Spleen (tissue), 7 donors: ENCODE data around the gene COX7B2.

Experiments used
- POLR2A ChIP-seq, 3 donors: fragments of 450-650 bp; IDR thresholded peaks; one replicate each; pipeline ENCODE4 v1.5.1; 2017; ENCODE audit warnings: antibody characterized with exemption in 3 of 3, mild to moderate bottlenecking in 1 of 3
- TF ChIP-seq, protein P1 (sequence below), 11 experiments: fragments of 200-600 bp in 7 of 11; fragments of 450-650 bp in 4 of 11; sonication (generic) in 4 of 11; IDR thresholded peaks in 8 of 11; conservative IDR thresholded peaks in 3 of 11; 1 replicate in 7 of 11; 2 replicates in 4 of 11; pipeline versions ENCODE4 v1.4.0 to v1.8.0; 2016 to 2021; ENCODE audit warnings: antibody characterized with exemption in 11 of 11, inconsistent platforms in 4 of 11, mild to moderate bottlenecking in 1 of 11
- donor health status: DM: no; HTN: no; CAD: no; lungs with moderate emphysema.
- donor health status: DM: no; HTN: no; CAD: no.
- donor health status: DM: no; HTN: no; CAD: no.

DNA sequence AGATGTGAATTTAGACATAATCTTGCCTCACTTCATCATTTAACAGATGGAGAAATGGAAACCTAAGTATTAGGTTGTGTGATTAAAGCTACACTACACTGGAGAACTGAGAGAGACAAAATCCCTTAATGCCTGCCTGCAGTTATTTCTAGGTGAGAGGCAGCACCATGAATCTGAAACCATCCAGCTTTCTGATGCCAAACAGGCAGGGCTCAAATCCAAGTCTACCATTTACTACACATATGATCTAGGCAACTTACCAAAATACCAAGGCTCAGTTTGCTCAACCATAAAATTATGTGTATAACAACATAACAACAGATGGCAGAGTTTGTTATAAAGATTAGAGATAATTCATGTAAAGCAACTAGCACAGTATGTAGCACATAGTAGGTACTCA, 45.6 kb upstream of the COX7B2 start:
- TF ChIP-seq, protein P1, sequence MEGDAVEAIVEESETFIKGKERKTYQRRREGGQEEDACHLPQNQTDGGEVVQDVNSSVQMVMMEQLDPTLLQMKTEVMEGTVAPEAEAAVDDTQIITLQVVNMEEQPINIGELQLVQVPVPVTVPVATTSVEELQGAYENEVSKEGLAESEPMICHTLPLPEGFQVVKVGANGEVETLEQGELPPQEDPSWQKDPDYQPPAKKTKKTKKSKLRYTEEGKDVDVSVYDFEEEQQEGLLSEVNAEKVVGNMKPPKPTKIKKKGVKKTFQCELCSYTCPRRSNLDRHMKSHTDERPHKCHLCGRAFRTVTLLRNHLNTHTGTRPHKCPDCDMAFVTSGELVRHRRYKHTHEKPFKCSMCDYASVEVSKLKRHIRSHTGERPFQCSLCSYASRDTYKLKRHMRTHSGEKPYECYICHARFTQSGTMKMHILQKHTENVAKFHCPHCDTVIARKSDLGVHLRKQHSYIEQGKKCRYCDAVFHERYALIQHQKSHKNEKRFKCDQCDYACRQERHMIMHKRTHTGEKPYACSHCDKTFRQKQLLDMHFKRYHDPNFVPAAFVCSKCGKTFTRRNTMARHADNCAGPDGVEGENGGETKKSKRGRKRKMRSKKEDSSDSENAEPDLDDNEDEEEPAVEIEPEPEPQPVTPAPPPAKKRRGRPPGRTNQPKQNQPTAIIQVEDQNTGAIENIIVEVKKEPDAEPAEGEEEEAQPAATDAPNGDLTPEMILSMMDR (IDR thresholded peaks at IDR 0.05 in 8 of 11, conservative IDR thresholded peaks at IDR 0.05 in 3 of 11): no peak
- TF ChIP-seq POLR2A (IDR thresholded peaks at IDR 0.05): no peak
